Stimulated activated naive B cell treated with anti-CD40 and anti-IgM and Interleukin-4, amounts not matched to agents 10 μg/mL and 1 μg/mL and 100 μg/mL, for 72 hours (primary cell): ENCODE measurements around the gene BABAM2.
A peak's percentile ranks its signal among the peaks of the same experiment; 100 is the strongest.

Experiments
- ATAC-seq, 2 donors: fragments of 150-1000 bp; cut with Tn5 transposase; replicated peaks; 2 replicates each; pipeline ENCODE4 v1.10.0; 2021; ENCODE audit warnings: moderate library complexity in 1 of 2
- DNase-seq: peaks from one replicate; pipeline ENCODE4 v3.0.0; 2021
- H3K27ac Mint-ChIP-seq: one replicate; pipeline ENCODE4 v1.8.0; 2022; ENCODE audit warnings: mild to moderate bottlenecking, mixed read lengths
- H3K27me3 Mint-ChIP-seq, 2 donors: one replicate each; pipeline ENCODE4 v1.8.0; 2022; ENCODE audit warnings: mixed read lengths in 2 of 2
- H3K36me3 Mint-ChIP-seq, 2 donors: one replicate each; pipeline ENCODE4 v1.8.0; 2022; ENCODE audit warnings: mixed read lengths in 2 of 2, mild to moderate bottlenecking in 1 of 2
- H3K4me1 Mint-ChIP-seq, 2 donors: one replicate each; pipeline ENCODE4 v1.8.0; 2022; ENCODE audit warnings: mixed read lengths in 2 of 2, mild to moderate bottlenecking in 1 of 2
- H3K4me3 Mint-ChIP-seq, 2 donors: one replicate each; pipeline ENCODE4 v1.8.0; 2022; ENCODE audit warnings: mild to moderate bottlenecking in 2 of 2, mixed read lengths in 2 of 2, moderate library complexity in 1 of 2
- H3K9me3 Mint-ChIP-seq, 2 donors: one replicate each; pipeline ENCODE4 v1.8.0; 2022; ENCODE audit warnings: mixed read lengths in 2 of 2, mild to moderate bottlenecking in 1 of 2

BABAM2 gene

GRCh38 chr2:28359222-28360057 lies 468.9 kb downstream of the BABAM2 start:
- Mint-ChIP-seq H3K27ac (peak overlapping the region; percentile 92), H3K27me3 (peaks cover 0 to 7% of the 10 kb centered on the region in 2 donors), H3K36me3 (no peaks in the 10 kb centered on the region), H3K4me3 (peak overlapping the region; percentile 59 to 63), H3K9me3 (no peaks in the 10 kb centered on the region), H3K4me1 (peaks cover 28 to 57% of the 10 kb centered on the region in 2 donors)
- ATAC-seq, result peak; percentile 89
- DNase-seq, result peak; percentile 88

- no peaks in the 10 kb centered on the region for H3K36me3 Mint-ChIP-seq
- peaks cover 0 to 7% of the 10 kb centered on the region in 2 donors for H3K27me3 Mint-ChIP-seq
- ATAC-seq (no peak), DNase-seq (no peak)
- H3K4me3 Mint-ChIP-seq, result peak overlapping the region in 1 of 2 donors; percentile 39
- no peaks in the 10 kb centered on the region for H3K9me3 Mint-ChIP-seq
- H3K27ac Mint-ChIP-seq, result peak overlapping the region; percentile 79
- H3K4me1 Mint-ChIP-seq, result peaks cover 28 to 57% of the 10 kb centered on the region in 2 donors
Observed at GRCh38 chr2:28360058-28360717, 469.7 kb downstream of the BABAM2 start.

GRCh38 chr2:28360718-28361293 lies 470.3 kb downstream of the BABAM2 start:
- no peak for DNase-seq
- peak overlapping the region; percentile 79 for H3K27ac Mint-ChIP-seq
- H3K4me1 Mint-ChIP-seq, result peaks cover 28 to 57% of the 10 kb centered on the region in 2 donors

DNA sequence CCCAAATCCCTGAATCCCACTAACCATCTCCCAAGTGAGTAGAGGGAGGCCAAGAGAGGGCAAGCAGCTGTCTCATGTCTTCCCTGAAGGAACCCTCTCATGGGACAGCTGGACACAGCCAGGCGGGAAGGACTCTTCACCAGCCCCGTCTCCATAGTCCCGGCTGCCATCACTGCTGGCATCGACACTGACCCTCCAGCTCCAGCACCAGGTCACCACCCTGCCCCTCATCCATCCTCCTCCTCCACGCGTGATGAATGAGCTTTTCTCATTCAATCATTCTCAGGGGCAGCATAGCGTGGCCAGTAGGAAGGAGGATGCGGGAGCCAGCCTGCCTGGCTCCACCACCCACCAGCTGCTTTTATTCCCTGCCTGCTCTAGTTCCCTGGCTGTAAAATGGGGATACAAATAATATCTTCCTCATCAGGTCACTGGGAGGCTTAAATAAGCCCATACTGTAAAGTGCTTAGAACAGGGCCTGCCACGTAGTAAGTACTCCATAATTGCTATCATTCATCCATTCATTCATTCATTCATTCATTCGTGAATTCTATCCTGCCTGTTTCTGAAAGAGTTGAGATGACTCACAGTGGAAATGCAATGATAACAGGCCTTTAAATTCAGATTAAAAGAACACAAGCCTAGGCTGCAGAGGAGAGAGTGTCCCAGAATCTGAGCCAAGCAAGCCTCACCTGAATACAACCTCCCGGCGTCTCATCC lies 471.6 kb downstream of the BABAM2 start:
- Mint-ChIP-seq H3K4me3 (no peak overlapping the region), H3K36me3 (no peaks in the 10 kb centered on the region), H3K9me3 (no peaks in the 10 kb centered on the region), H3K27me3 (peaks cover 11 to 12% of the 10 kb centered on the region in 2 donors), H3K4me1 (peaks cover 29 to 66% of the 10 kb centered on the region in 2 donors), H3K27ac (peak overlapping the region; percentile 69)
- ATAC-seq, result no peak
- no peak for DNase-seq

More at GRCh38 chr2:28360718-28361293, 470.3 kb downstream of the BABAM2 start:
- Mint-ChIP-seq H3K9me3 (no peaks in the 10 kb centered on the region), H3K4me3 (peak overlapping the region in 1 of 2 donors; percentile 39), H3K36me3 (no peaks in the 10 kb centered on the region), H3K27me3 (peaks cover 0 to 7% of the 10 kb centered on the region in 2 donors)
- no peak for ATAC-seq

GRCh38 chr2:28362991-28363521 lies 472.5 kb downstream of the BABAM2 start:
- DNase-seq (no peak), ATAC-seq (no peak)
- Mint-ChIP-seq H3K36me3 (no peaks in the 10 kb centered on the region), H3K9me3 (no peaks in the 10 kb centered on the region), H3K4me3 (no peak overlapping the region), H3K27ac (no peak overlapping the region), H3K27me3 (peaks cover 18% of the 10 kb centered on the region in 2 donors), H3K4me1 (peaks cover 30 to 70% of the 10 kb centered on the region in 2 donors)

DNA sequence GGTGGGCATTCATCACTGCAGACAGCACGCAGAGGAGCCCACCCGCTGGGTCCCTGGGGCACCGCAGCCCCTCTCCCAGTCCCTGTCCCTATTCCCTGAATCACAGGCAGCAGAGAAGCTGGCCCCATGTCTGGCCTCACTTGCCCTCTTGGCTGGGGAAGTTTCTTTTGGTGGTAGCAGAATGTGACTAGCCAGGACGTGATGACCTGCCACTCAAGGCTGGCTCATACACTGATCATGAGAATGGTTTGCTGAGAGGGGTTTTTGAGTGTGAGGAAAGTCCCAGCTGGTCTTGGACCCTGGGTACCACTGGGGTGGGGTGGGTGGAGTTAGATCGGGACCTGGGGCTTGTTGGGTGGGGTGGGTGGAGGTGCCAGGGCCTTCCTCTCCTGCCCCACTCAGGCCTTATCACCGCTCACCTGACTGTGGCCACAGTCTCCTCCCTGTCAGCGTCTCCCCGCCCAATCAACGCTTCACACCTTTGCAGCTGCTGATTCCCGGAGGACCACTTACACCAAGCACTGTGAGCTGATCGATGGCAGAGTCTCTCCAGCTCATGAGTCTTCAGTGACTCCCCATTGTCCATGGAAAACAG lies 473.3 kb downstream of the BABAM2 start:
- ATAC-seq, result no peak

GRCh38 chr2:28364610-28365009 lies 474.1 kb downstream of the BABAM2 start:
- ATAC-seq (no peak), DNase-seq (no peak)
- Mint-ChIP-seq H3K36me3 (no peaks in the 10 kb centered on the region), H3K9me3 (no peaks in the 10 kb centered on the region), H3K27me3 (peaks cover 18 to 22% of the 10 kb centered on the region in 2 donors), H3K4me3 (no peak overlapping the region), H3K4me1 (peaks cover 18 to 62% of the 10 kb centered on the region in 2 donors), H3K27ac (no peak overlapping the region)

More for the DNA sequence above, 473.3 kb downstream of the BABAM2 start:
- Mint-ChIP-seq H3K36me3 (no peaks in the 10 kb centered on the region), H3K27me3 (peaks cover 18% of the 10 kb centered on the region in 2 donors), H3K27ac (peak overlapping the region; percentile 11), H3K9me3 (no peaks in the 10 kb centered on the region), H3K4me1 (peaks cover 27 to 66% of the 10 kb centered on the region in 2 donors), H3K4me3 (no peak overlapping the region)
- DNase-seq, result no peak

DNA sequence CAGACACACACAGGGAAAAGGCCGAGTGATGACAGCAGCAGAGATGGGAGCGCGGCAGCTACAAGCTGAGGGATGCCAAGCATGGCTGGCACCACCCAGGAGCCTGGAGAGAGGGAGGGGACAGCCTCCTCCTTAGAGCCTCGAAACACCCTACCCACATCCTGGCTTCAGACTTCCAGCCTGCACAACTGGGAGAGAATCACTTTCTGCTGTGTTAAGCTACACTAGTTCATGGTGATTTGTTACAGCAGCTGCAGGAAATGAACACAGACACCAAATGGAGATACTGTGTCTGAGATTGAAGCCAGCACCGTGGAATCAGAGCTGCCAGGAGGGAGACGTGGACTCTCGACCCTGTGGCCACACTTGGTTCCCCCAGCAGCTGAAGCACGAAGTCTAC lies 474.6 kb downstream of the BABAM2 start:
- DNase-seq, result no peak
- no peaks in the 10 kb centered on the region for H3K9me3 Mint-ChIP-seq
- H3K27ac Mint-ChIP-seq, result no peak overlapping the region
- no peak for ATAC-seq
- peaks cover 17 to 57% of the 10 kb centered on the region in 2 donors for H3K4me1 Mint-ChIP-seq
- peaks cover 18 to 22% of the 10 kb centered on the region in 2 donors for H3K27me3 Mint-ChIP-seq
- H3K36me3 Mint-ChIP-seq, result no peaks in the 10 kb centered on the region
- H3K4me3 Mint-ChIP-seq, result no peak overlapping the region

- Mint-ChIP-seq H3K9me3 (no peaks in the 10 kb centered on the region), H3K4me1 (peaks cover 11 to 47% of the 10 kb centered on the region in 2 donors), H3K36me3 (no peaks in the 10 kb centered on the region), H3K27ac (no peak overlapping the region), H3K4me3 (no peak overlapping the region), H3K27me3 (peaks cover 18 to 26% of the 10 kb centered on the region in 2 donors)
- ATAC-seq, result no peak
- no peak for DNase-seq
Observed at GRCh38 chr2:28366149-28366495, 475.6 kb downstream of the BABAM2 start.

DNA sequence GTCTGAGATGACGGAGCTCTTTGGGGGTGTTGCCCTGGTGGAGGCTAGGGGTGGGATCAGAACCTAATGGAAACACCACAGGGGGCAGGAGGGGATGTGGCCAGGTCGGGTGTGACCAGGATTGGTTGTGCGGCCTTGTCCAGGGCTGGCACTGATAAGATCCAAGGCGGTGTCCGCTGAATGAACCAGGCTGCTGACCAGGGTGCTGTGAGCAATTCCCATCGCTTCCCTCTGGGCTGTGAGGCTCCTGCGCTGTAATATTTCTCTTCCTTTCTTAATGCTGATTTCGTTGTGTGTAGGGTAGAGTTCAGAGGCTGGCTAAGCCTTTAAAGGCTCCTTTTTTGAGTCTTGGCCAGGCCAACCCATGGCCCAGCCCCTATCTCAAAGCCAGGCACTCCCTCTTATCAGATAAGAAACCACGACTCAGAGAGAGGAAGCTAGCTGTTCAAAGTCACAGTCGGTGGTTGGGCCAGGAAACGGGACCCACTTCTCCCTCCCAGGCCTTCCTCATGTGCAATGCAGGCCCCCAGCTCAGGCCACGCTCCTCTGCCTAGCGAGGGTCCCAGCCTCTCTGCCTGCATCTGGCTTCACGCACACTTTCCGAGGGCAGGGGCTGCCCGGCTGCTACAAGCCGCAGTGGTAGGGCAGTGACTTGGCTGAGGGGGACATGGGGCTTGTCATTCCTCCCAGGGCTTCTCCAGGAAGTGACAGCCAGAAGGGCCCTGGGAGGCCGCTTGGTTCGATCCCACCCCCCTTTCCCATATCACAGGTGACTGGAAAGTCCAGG lies 476.2 kb downstream of the BABAM2 start:
- DNase-seq (no peak), ATAC-seq (peak; percentile 72 to 75)
- H3K36me3 Mint-ChIP-seq, result no peaks in the 10 kb centered on the region
- H3K4me3 Mint-ChIP-seq, result peak overlapping the region in 1 of 2 donors; percentile 1
- H3K9me3 Mint-ChIP-seq, result no peaks in the 10 kb centered on the region
- H3K4me1 Mint-ChIP-seq, result peaks cover 7 to 44% of the 10 kb centered on the region in 2 donors
- peaks cover 18 to 26% of the 10 kb centered on the region in 2 donors for H3K27me3 Mint-ChIP-seq
- no peak overlapping the region for H3K27ac Mint-ChIP-seq

- ATAC-seq, result no peak
- Mint-ChIP-seq H3K4me3 (no peak overlapping the region), H3K36me3 (no peaks in the 10 kb centered on the region), H3K9me3 (no peaks in the 10 kb centered on the region), H3K4me1 (peaks cover 4 to 34% of the 10 kb centered on the region in 2 donors), H3K27ac (no peak overlapping the region), H3K27me3 (peaks cover 19 to 24% of the 10 kb centered on the region in 2 donors)
- no peak for DNase-seq
Observed at GRCh38 chr2:28367667-28368356, 477.3 kb downstream of the BABAM2 start.

- Mint-ChIP-seq H3K4me3 (no peak overlapping the region), H3K27me3 (peaks cover 19 to 27% of the 10 kb centered on the region in 2 donors), H3K36me3 (no peaks in the 10 kb centered on the region), H3K9me3 (no peaks in the 10 kb centered on the region), H3K27ac (no peak overlapping the region), H3K4me1 (peaks cover 3 to 28% of the 10 kb centered on the region in 2 donors)
- DNase-seq (no peak), ATAC-seq (no peak)
Observed at GRCh38 chr2:28368357-28368798, 477.8 kb downstream of the BABAM2 start.
